GM13976 (cell line): ENCODE data around the gene TIMM22.

Experiments
- DNase-seq: peaks from one replicate; pipeline ENCODE4 v3.0.0; 2012; ENCODE audit warnings: low spot score
- in situ Hi-C: fragments of 300-500 bp; cut with MboI; formaldehyde crosslinking; loops from one replicate; pipeline ENCODE4 v1.12.0; 2022; ENCODE audit warnings: low sequenced_read_pairs, mixed read lengths, inconsistent platforms; ENCODE audit not compliant: unreplicated experiment
- TF ChIP-seq, protein P1 (sequence below): IDR thresholded peaks from 2 replicates; pipeline ENCODE4 v1.5.1; 2012; ENCODE audit warnings: borderline replicate concordance, mild to moderate bottlenecking; ENCODE audit not compliant: insufficient read depth; ENCODE audit errors: extremely low read depth, missing control alignments, control extremely low read depth

TIMM22 gene

DNA sequence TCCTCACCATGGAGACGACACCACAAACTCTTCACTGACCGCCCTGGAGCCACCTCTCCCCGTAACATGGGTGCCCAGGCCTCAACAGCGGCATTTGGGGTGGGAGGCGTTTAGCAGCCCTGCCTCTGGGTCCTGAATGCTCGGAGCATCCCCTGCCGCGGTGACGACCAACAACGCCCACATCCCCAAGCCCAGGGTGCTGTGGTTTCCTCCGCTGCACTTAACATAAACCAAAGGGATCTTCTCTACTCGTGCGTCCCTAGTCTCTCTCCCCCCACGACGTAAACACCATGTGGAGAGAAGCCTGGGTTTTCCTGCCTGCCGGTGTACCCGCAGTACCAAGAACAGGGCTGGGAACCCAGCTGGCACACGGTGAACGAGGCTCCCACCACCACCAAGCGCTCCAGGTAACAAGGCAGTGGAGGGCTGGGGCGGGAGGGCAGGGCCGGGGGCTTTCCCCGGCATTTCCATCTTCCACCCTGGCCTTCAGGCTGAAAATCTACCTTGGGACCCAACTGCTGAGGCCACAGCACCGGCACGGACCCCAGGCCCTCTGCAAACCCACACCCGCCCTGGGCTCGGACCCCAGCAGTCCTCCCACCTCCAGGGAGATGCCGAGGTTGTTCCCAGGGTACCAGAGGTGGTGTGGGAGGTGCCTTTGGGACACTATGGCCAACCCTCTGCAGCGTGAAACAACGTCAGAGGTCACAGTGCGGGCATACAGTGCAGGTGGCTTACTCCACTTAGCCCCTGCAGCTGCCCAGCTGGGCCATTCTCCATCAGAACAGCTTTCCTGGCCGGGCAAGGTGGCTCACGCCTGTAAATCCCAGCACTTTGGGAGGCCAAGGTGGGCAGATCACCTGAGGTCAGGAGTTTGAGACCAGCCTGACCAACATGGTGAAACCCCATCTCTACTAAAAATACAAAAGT, 54.3 kb downstream of the TIMM22 start:
- in situ Hi-C loops, result no loop called here
- TF ChIP-seq, protein P1, sequence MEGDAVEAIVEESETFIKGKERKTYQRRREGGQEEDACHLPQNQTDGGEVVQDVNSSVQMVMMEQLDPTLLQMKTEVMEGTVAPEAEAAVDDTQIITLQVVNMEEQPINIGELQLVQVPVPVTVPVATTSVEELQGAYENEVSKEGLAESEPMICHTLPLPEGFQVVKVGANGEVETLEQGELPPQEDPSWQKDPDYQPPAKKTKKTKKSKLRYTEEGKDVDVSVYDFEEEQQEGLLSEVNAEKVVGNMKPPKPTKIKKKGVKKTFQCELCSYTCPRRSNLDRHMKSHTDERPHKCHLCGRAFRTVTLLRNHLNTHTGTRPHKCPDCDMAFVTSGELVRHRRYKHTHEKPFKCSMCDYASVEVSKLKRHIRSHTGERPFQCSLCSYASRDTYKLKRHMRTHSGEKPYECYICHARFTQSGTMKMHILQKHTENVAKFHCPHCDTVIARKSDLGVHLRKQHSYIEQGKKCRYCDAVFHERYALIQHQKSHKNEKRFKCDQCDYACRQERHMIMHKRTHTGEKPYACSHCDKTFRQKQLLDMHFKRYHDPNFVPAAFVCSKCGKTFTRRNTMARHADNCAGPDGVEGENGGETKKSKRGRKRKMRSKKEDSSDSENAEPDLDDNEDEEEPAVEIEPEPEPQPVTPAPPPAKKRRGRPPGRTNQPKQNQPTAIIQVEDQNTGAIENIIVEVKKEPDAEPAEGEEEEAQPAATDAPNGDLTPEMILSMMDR, result no peak
- DNase-seq, result no peak
